NCI-H2081 treated with DMSO at 0.1 percent for 48 hours (cell line): ENCODE measurements around the gene FAM83B.
"Not testable (repeated sequence)": the region's sequence is repeated elsewhere in the genome, so short reads cannot be mapped to it uniquely, and the experiment has no call there.

Experiments
- DNase-seq: peaks from one replicate; lab custom pipeline; 2025; lab: John Stamatoyannopoulos, UW

FAM83B gene

DNA sequence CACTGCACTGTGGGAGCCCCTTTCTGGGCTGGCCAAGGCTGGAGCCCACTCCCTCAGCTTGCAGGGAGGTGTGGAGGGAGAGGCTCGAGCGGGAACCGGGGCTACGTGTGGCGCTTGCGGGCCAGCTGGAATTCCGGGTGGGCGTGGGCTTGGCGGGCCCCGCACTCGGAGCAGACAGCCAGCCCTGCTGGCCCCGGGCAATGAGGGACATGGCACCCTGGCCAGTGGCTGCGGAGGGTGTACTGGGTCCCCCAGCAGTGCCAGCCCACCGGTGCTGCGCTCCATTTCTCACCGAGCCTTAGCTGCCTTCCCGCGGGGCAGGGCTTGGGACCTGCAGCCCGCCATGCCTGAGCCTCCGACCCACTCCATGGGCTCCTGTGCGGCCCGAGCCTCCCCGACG is 132.6 kb downstream of the FAM83B start:
- not testable (repeated sequence) for DNase-seq

GRCh38 chr6:54980511-54981275 is 134.1 kb downstream of the FAM83B start:
- DNase-seq: no peak

DNA sequence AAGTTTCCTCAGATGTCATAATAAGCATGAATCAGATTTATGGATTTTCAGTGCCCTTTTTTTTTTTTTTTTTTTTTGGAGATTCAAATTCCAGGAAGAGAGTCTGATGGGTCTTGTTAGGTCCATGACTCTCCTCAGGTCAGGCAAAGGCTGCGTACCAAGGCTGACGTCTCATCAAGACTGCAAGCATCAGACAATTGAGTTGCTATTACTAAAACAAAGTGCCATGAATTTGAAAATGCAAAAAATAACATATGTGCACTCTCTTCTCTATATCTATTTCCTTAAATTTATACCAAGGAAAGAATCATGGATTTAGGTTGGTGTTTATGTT is 134.7 kb downstream of the FAM83B start:
- DNase-seq: no peak

- DNase-seq: no peak
Observed at GRCh38 chr6:54981647-54982046, 135.1 kb downstream of the FAM83B start.

DNA sequence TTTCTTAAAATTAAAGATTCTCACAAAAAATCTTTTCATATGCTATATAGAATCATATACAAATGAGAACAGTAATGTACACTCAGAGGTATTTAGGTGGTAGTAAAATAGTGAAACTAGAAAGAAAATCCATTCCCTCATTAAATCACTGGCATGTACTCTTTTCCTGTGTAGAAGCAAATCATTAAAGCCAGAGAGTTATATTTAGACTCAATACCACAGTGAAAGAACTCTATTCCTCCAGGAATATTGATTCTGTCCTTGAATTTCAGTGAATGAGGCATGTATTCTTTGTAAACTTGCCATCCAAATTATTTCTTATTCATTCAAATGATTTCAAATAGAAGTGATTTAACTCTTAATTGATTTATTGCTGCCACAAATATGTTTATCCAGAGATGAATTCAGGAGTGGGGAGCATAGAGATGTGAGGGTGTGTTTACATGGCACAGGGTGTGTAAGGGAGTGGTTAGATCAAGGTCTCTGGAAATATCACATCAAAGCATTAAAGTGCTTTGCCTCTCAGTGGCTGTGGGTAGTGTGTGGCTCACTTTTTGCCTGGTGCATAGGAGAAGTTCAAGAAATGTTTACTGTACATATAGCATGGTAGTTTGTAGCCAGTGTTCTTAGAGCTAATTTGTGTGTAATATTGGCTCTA is 141.2 kb downstream of the FAM83B start:
- no peak for DNase-seq

DNA sequence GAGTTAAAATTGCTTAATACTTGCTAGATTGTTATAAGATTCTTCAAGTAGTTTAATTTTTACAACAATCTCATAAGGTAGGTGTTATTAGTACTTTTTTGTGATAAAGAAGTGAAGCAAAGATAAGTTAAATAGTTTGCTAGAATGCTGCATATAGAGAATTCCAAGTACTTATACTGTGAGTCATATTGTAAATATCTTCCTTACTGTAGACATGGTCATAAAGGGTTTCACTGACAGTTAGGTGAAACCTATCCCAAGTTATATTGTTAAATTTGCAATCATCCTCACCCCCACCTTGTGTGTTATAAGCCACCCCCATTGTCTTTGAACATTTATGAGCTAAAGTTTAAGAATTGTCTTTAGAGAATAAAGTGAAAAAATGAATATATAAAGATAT is 142.0 kb downstream of the FAM83B start:
- no peak for DNase-seq

- DNase-seq: no peak
Observed at GRCh38 chr6:54990001-54990400, 143.4 kb downstream of the FAM83B start.
